Calu3 (cell line): ENCODE results near the gene NHLRC2. TPM values are rescaled to one million over a fixed set of nuclear protein-coding genes. Genes with fewer than 3 reads are reported as not detected.
"Not testable (repeated sequence)": the region's sequence is repeated elsewhere in the genome, so short reads cannot be mapped to it uniquely, and the experiment has no call there.

Experiments used
- BruUV-seq: library from RNA; stranded (reverse); fragments of 400-500 nt; replicated peaks from 2 replicates; lab custom pipeline; 2021; lab: Mats Ljungman, UMichigan
- CTCF ChIA-PET: fragments of 300-600 bp; sonication (Branson Sonifier 250); formaldehyde crosslinking; loops from one replicate; lab custom pipeline; 2022; ENCODE audit warnings: antibody characterized with exemption; lab: Charles Lee
- DNase-seq: peaks from one replicate; pipeline ENCODE4 v3.0.0; 2022
- H3K27ac Mint-ChIP-seq: one replicate; pipeline ENCODE4 v1.8.0; 2022; ENCODE audit warnings: mixed read lengths; ENCODE audit not compliant: unreplicated experiment
- H3K27me3 Mint-ChIP-seq: one replicate; pipeline ENCODE4 v1.8.0; 2022; ENCODE audit warnings: mixed read lengths; ENCODE audit not compliant: unreplicated experiment
- H3K36me3 Mint-ChIP-seq: one replicate; pipeline ENCODE4 v1.8.0; 2022; ENCODE audit warnings: mild to moderate bottlenecking, moderate library complexity, mixed read lengths; ENCODE audit not compliant: insufficient read depth, unreplicated experiment
- H3K4me1 Mint-ChIP-seq: one replicate; pipeline ENCODE4 v1.8.0; 2022; ENCODE audit warnings: mild to moderate bottlenecking, low read depth, mixed read lengths; ENCODE audit not compliant: unreplicated experiment
- H3K4me3 Mint-ChIP-seq: one replicate; pipeline ENCODE4 v1.8.0; 2022; ENCODE audit warnings: mild to moderate bottlenecking, low read depth, moderate library complexity, mixed read lengths; ENCODE audit not compliant: unreplicated experiment
- H3K9me3 Mint-ChIP-seq: one replicate; pipeline ENCODE4 v1.8.0; 2022; ENCODE audit warnings: low read depth, mixed read lengths; ENCODE audit not compliant: unreplicated experiment
- intact Hi-C: fragments of 100-400 bp; cut with micrococcal nuclease; formaldehyde crosslinking; loops from one replicate; pipeline ENCODE4 v1.10.0; 2022; ENCODE audit not compliant: unreplicated experiment
- total RNA-seq: library from RNA; stranded (reverse); gene quantifications from 2 replicates; pipeline ENCODE4 v1.2.3, GENCODE V29; 2022
- TF ChIP-seq, protein P1 (sequence below): fragments of 200-600 bp; IDR thresholded peaks from one replicate; pipeline ENCODE4 v1.8.0; 2022; ENCODE audit warnings: antibody characterized with exemption; ENCODE audit not compliant: unreplicated experiment

Gene NHLRC2
- total RNA-seq, 1 experiment from 2014 or later: 18.7 TPM

DNA sequence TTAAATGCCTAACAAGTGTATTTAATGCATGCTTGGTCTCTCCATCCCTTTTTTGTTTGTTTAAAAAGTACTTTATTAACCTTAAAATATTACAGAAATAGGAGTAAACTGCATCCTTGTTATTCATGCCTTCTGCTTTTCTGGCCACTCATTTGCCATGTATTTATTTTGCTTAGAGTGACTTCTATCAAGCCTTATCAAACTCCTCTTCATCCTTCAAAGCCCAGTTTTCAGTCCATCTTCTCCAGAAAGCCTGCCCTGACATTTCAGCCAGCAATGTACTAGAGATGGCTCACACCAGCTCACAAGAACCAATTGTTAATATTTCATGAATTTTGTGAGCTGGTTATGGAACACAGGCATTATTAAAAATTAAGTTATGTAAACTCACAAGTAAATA lies 82.8 kb downstream of the NHLRC2 start:
- Mint-ChIP-seq H3K9me3 (no peaks in the 10 kb centered on the region), H3K27ac (no peak overlapping the region), H3K4me3 (no peak overlapping the region), H3K36me3 (no peaks in the 10 kb centered on the region), H3K27me3 (no peaks in the 10 kb centered on the region), H3K4me1 (no peaks in the 10 kb centered on the region)
- BruUV-seq: no TSS peak
- CTCF ChIA-PET: no interaction called here
- no peak for DNase-seq
- intact Hi-C loops: no loop called here
- TF ChIP-seq, protein P1, sequence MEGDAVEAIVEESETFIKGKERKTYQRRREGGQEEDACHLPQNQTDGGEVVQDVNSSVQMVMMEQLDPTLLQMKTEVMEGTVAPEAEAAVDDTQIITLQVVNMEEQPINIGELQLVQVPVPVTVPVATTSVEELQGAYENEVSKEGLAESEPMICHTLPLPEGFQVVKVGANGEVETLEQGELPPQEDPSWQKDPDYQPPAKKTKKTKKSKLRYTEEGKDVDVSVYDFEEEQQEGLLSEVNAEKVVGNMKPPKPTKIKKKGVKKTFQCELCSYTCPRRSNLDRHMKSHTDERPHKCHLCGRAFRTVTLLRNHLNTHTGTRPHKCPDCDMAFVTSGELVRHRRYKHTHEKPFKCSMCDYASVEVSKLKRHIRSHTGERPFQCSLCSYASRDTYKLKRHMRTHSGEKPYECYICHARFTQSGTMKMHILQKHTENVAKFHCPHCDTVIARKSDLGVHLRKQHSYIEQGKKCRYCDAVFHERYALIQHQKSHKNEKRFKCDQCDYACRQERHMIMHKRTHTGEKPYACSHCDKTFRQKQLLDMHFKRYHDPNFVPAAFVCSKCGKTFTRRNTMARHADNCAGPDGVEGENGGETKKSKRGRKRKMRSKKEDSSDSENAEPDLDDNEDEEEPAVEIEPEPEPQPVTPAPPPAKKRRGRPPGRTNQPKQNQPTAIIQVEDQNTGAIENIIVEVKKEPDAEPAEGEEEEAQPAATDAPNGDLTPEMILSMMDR: no peak

DNA sequence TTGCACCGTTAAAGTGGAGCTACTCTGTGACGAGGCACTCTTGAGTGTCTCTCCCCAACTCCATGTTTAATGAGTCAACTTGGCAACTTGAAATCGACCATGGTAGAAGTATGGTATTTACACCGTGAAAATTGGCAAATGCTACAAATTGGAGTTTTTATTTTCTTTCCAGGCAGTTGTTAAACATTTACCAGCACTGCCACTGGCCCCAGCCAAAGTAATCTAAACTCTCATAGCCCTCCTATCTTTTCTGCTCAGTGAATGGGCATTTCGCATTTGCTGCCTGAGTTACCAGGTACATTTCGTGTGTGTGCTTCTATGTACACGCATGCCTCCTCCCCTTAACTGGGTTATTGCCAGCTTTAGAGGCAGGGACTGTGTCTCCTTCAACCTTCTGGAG lies 83.3 kb downstream of the NHLRC2 start:
- TF ChIP-seq, protein P1: no peak
- H3K36me3 Mint-ChIP-seq: no peaks in the 10 kb centered on the region
- no TSS peak for BruUV-seq
- H3K4me1 Mint-ChIP-seq: no peaks in the 10 kb centered on the region
- H3K27ac Mint-ChIP-seq: no peak overlapping the region
- intact Hi-C loops: no loop called here
- no peak overlapping the region for H3K4me3 Mint-ChIP-seq
- no peaks in the 10 kb centered on the region for H3K27me3 Mint-ChIP-seq
- DNase-seq: no peak
- CTCF ChIA-PET: no interaction called here
- H3K9me3 Mint-ChIP-seq: no peaks in the 10 kb centered on the region

DNA sequence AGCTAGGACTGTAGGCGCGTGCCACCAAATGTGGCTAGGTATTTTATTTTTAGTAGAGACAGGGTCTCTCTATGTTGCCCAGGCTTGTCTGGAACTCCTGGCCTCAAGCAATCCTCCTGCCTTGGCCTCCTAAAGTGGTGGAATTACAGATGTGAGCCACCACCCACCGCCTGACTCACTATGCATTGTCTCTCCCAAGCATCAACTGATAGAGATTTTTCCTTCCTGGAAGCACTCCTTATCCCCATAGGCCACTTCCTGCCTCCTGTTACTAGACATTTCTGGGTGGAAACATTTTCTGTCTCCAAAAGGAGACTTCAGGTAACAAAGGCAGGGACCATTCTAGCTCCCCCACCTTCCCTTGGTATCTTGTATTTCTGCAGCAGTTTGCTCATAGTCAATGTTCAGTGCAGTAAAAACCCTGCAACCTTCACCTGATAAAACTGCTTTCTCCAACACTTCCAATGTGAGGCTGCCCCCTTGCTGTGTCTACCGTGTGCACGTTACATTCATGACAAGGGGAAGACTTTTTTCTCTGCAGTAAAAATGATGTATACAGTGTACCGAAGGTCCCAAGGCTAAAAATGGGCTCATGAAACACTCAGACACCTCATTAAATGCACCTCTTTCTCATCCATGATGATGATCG lies 84.9 kb downstream of the NHLRC2 start:
- no peak overlapping the region for H3K27ac Mint-ChIP-seq
- TF ChIP-seq, protein P1: no peak
- H3K4me3 Mint-ChIP-seq: no peak overlapping the region
- intact Hi-C loops: no loop called here
- BruUV-seq: no TSS peak
- H3K4me1 Mint-ChIP-seq: peaks cover 3% of the 10 kb centered on the region
- no peaks in the 10 kb centered on the region for H3K27me3 Mint-ChIP-seq
- H3K36me3 Mint-ChIP-seq: peaks cover 5% of the 10 kb centered on the region
- DNase-seq: no peak
- H3K9me3 Mint-ChIP-seq: no peaks in the 10 kb centered on the region
- CTCF ChIA-PET: no interaction called here

DNA sequence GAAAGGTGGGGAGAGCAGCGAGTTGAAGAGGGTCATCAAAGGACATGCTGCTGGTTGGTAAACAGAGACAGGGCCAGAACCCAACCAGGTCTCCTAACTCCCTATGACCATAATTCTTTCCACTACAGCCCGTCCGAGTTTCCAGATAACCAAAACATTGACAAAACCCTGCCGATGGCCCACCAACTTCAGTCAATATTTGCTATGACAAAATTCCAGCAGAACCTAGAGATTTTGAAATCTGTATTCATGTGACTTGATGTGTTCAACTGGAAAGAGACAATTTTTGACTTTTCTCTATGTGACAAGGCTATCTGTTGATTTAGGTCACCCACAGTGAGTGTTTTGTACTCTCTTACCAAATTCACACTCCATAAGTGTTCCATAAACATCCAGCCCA lies 86.7 kb downstream of the NHLRC2 start:
- TF ChIP-seq, protein P1: no peak
- Mint-ChIP-seq H3K4me1 (peaks cover 19% of the 10 kb centered on the region), H3K27me3 (no peaks in the 10 kb centered on the region), H3K9me3 (no peaks in the 10 kb centered on the region), H3K4me3 (no peak overlapping the region), H3K27ac (no peak overlapping the region), H3K36me3 (peaks cover 5% of the 10 kb centered on the region)
- intact Hi-C loops: no loop called here
- no peak for DNase-seq
- CTCF ChIA-PET: no interaction called here
- BruUV-seq: no TSS peak

DNA sequence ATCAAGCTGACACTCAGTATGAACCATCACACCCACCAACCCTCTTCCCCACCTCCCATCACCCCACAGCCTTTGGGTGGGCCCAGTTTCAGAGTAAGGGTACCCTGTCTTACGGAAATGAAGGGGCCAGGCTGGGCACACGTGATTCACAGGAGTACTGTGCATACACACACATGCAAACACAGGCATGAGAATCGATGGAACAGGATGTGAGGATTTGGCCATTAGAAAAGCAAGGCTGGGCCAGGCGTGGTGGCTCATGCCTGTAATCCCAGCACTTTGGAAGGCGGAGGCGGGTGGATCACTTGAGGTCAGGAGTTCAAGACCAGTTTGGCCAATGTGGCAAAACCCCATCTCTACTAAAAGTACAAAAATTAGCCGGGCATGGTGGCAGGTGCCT lies 88.7 kb downstream of the NHLRC2 start:
- H3K27me3 Mint-ChIP-seq, intact Hi-C loops, H3K4me3 Mint-ChIP-seq, DNase-seq, CTCF ChIA-PET, H3K9me3 Mint-ChIP-seq, BruUV-seq, H3K36me3 Mint-ChIP-seq: not testable (repeated sequence)
- Mint-ChIP-seq H3K4me1 (peaks cover 31% of the 10 kb centered on the region), H3K27ac (peak overlapping the region; percentile 23)
